HG03196 (cell line): Measurements from ENCODE around the gene UPK2.
"Not testable (repeated sequence)": the region's sequence is repeated elsewhere in the genome, so short reads cannot be mapped to it uniquely, and the experiment has no call there.

ENCODE experiments used
- ATAC-seq: cut with Tn5 transposase; IDR thresholded peaks from one replicate; pipeline ENCODE4 v1.9.1; 2021; ENCODE audit not compliant: unreplicated experiment

The UPK2 gene

DNA sequence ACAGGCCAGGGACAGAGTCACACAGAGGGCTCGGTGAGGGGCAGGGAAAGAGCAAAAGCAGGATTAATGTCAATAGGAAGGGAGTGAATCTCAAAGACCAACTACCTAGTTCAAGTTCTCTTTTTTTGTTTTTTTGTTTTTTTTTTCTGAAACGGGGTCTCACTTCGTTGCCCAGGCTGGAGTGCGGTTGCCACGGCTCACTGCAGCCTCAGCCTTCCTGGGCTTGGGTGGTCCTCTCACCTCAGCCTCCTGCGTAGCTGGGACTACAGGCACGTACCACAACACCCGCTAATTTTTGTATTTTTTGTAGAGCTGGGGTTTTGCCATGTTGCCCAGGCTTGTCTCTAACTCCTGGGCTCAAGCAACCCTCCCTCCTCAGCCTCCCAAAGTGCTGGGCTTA, 20.7 kb upstream of the UPK2 start:
- no peak for ATAC-seq

GRCh38 chr11:118938491-118939403, 17.4 kb upstream of the UPK2 start:
- ATAC-seq, result no peak

GRCh38 chr11:118939404-118939915, 16.6 kb upstream of the UPK2 start:
- no peak for ATAC-seq

DNA sequence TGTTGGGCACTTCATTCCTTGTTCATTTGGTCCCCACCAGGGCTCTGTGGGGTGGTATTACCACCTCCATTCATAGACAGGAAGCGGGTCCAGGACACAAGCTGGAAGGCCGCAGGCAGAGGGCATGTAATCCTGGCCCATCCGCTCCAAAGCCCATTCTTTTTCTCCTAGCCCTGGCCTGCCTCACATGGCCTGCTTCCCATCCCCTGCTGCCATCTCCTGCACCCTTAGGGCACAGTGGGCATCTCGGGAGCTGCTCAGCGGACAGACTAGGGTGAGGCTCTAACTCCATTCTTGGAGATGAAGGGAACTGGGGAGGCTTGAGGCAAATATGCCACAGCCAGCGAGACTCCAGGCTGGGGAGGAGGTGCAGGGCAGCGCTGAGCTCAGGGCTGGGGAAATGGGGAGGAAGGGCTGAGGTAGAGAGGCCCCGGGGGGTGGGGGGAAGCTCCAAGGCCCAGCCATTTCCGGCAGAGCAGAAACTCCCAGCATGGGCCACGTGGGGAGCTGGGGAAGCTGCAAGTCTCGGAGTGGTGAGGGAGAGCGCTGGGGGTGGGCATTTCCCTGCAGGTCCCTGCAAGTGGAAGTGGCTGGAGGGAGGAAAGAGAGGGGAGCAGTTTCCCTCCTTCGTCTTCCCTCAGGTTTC, 16.0 kb upstream of the UPK2 start:
- no peak for ATAC-seq

DNA sequence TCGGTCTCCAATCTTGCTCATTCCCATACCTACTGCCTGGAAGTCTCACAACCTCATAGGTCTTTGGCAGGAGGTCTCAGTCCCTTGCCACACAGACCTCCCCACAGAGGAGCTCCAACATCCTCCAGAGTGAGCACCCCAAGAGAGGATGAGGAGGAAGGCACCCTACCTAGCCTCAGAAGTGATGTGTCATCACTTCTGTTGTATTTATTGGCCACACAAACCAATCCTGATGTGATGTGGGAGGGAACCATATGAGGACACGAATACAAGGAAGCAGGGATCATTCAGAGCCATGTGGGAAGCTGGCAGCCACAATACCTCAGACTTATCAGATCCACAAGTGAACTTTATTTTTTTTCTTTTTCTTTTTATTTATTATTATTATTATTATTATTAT, 9.0 kb upstream of the UPK2 start:
- ATAC-seq, result no peak

DNA sequence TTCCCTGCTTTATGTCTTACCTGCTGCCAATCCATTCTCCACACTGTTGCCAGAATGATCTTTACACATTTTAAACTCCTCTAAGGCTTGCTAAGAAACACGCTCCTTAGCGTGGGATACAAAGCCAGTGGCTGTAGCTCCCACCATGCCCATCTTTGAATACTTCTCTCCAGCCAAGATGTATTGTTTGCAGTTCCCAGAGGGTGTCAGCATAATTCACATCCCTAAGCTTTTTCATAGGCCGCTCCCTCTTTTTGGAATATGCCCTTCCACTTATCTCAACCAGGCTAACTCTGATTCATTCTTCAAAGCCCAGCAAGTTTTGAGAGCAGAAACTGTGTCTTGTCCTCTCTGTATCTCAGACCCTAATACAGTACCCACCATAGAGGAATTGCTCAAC, 8.1 kb upstream of the UPK2 start:
- no peak for ATAC-seq

DNA sequence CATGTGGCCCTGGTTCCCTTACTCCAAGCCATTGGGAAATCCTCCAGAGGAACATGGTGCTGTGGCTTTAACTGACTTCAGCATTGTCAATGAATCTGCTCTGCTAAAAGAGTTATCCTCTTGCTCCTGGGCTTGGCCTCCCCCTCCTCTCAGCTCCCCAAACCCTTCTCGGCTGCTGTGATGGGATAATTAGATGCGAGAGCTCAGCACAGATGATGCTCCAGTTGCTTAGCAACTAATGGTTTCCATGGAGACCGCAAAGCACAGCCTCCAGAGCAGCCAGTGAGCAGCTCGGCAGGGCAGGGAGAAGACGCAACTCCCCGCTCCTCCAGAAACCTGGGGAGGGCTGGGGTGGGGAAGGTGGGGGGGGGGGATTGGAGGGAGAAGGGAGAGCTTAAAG, 2.8 kb upstream of the UPK2 start:
- no peak for ATAC-seq

- ATAC-seq, result not testable (repeated sequence)
These were observed 2.1 kb upstream of the UPK2 start for GRCh38 chr11:118953976-118954375.

- no peak for ATAC-seq
These were observed 860 bp downstream of the UPK2 start for GRCh38 chr11:118956847-118957469.

DNA sequence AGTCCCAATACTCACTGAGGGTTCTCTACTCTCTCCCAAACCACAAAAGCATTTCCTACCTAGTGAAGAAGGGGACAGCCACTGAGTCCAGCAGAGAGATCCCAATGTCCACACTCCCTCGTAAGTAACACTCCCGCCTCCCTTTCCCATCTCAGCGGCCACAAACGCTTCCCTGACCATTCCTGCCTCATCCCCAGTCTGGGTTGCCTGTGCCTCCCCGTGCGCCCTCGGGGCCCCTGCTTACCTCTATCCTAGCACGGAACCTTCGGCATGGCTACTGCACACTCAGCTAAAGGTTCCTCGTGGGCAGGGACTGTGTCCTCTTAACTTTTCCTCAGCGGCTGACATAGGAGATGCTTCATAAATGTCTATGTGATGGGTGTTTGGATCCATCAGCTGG, 1.5 kb downstream of the UPK2 start:
- no peak for ATAC-seq

DNA sequence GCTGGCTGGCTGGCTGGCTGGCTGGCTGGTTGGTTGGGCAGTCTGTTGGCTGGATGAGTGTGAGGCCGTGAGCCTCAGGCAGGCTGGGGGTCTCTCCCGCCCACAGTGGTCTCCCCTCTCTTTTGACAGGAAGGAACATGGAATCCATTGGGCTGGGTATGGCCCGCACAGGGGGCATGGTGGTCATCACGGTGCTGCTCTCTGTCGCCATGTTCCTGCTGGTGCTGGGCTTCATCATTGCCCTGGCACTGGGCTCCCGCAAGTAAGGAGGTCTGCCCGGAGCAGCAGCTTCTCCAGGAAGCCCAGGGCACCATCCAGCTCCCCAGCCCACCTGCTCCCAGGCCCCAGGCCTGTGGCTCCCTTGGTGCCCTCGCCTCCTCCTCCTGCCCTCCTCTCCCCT, 1.9 kb downstream of the UPK2 start:
- no peak for ATAC-seq

- no peak for ATAC-seq
These were observed 2.5 kb downstream of the UPK2 start for GRCh38 chr11:118958577-118958976.

DNA sequence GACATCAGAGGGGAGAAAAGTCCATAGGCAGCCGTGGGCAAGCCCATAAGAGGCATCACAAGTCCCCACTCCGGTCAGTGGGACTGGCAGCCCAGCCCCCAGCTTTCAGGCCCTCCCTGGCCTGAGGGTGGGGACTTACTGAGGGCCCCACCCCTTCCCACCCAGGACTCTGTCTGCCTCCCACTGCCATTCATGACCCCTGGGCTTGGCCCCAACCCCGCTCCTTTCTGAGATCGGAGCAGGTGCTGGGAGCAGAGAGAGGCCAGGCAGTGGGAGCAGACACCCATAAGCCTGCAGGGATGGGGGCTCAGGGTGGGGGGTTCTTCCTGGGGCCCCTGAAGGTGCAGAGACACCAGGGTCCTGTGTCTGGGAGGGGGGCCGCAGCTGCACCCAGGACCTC, 5.1 kb downstream of the UPK2 start:
- ATAC-seq, result no peak

DNA sequence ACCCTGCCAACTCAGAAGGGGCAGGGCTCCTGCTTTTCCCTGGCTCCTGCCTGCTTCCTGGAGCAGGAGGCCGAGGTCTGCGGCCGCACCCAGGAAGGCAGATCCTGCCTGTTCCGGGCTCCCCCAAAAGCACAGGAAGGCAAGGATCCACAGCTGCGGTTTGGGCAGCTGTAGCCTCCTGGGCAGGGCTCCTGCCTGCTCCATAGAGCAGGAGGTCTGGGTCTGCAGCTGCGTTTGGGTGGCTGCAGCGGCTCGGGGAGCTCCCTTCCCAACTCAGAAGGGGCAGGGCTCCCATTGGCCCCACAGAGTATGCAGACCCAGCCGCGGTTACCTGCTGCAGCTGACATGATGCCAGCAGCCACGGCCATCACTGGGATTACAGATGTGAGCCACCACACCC, 5.5 kb downstream of the UPK2 start:
- ATAC-seq, result no peak

- ATAC-seq, result not testable (repeated sequence)
These were observed 13.4 kb downstream of the UPK2 start for GRCh38 chr11:118969508-118969907.

DNA sequence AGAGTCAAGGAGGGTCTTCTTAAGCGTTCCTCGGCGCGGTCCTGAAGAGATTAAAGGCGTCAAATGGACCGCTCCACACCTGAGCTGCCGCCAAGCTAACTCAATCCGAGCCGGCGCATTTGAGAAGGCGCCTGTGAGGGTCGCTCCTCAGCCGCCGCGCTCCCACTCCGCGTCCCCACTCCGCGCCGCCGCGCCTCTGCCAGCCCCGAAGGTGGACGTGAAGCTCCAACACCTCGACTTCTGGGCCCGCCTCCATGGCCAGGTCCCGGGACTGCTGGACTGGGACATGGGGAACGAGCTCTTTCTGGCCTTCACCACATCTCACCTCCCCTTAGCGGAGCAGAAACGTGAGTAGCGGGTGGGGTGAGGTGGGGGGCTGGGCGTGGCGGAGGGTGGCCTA, 15.5 kb downstream of the UPK2 start, which contains the start of gene FOXR1:
TSS of gene FOXR1 (plus strand) at position 116 of the 400 bp plus-strand sequence. CDS start at position 287, 171 bp downstream.
- ATAC-seq, result no peak

GRCh38 chr11:118973985-118974384, 17.9 kb downstream of the UPK2 start:
- ATAC-seq, result no peak

- no peak for ATAC-seq
These were observed 19.9 kb downstream of the UPK2 start for GRCh38 chr11:118975771-118976709.

- ATAC-seq, result no peak
These were observed 23.3 kb downstream of the UPK2 start for GRCh38 chr11:118979434-118979833.

DNA sequence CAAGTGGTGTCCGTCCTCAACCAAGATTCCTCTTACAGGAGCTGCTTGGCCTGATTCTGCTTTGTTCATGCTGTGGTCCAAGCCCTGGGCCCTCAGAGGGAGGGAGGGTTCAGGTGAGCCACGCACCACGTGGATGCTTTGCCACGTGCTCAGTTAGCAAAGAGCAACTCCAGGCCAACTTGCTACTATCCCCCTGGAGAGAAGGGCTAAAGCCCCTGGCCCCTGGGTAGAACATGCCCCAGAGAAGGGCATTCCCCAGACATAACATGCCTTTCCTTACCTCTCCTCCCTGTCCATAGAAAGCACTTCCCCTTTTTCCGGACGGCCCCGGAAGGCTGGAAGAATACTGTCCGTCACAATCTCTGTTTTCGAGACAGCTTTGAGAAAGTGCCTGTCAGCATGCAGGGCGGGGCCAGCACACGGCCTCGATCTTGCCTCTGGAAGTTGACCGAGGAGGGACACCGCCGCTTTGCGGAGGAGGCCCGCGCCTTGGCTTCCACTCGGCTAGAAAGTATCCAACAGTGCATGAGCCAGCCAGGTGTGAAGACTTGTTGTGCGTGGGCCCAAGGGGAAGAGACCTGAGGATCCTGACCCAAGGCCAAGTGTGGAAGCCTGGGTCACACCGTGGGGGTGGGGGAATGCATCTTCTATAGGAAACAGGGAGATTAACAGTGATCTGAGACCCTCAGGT, 24.2 kb downstream of the UPK2 start:
- no peak for ATAC-seq
